ENCODE measurements around the gene GCLC.

GCLC gene

GRCh38 chr6:53547811-53548496 lies 3.1 kb upstream of the GCLC start:
- peak overlapping the region; percentile 78 for H2AFZ ChIP-seq
- H3K4me3 ChIP-seq (ENCODE audit: low read depth, low read length): peak overlapping the region; percentile 72
- peak overlapping the region; percentile 90 for H3K4me2 ChIP-seq (ENCODE audit: low read length)
- TF ChIP-seq CTCF (IDR thresholded peaks at IDR 0.05): no peak
- H3K27ac ChIP-seq: peak overlapping the region; percentile 67
- H3K36me3 ChIP-seq (ENCODE audit: control insufficient read depth, insufficient read depth, low read length): no peaks in the 10 kb centered on the region
- H3K27me3 ChIP-seq (ENCODE audit: control insufficient read depth, insufficient read depth, low read length): no peaks in the 10 kb centered on the region
- no peaks in the 10 kb centered on the region for H3K79me2 ChIP-seq
- peaks cover 9% of the 10 kb centered on the region for H3K4me1 ChIP-seq
- H3K9ac ChIP-seq: no peak overlapping the region
- no peaks in the 10 kb centered on the region for H3K9me3 ChIP-seq (ENCODE audit: control insufficient read depth, low read length)

- Histone ChIP-seq H3K9ac (no peak overlapping the region), H3K27ac (peak overlapping the region; percentile 67), H3K36me3 (ENCODE audit: control insufficient read depth, insufficient read depth, low read length) (no peaks in the 10 kb centered on the region), H3K4me3 (ENCODE audit: low read depth, low read length) (peak overlapping the region; percentile 72), H3K4me1 (peaks cover 10% of the 10 kb centered on the region), H3K79me2 (no peaks in the 10 kb centered on the region), H3K27me3 (ENCODE audit: control insufficient read depth, insufficient read depth, low read length) (no peaks in the 10 kb centered on the region), H2AFZ (peak overlapping the region; percentile 78), H3K9me3 (ENCODE audit: control insufficient read depth, low read length) (no peaks in the 10 kb centered on the region), H3K4me2 (ENCODE audit: low read length) (peak overlapping the region; percentile 84)
- TF ChIP-seq CTCF (IDR thresholded peaks at IDR 0.05): no peak
Observed at GRCh38 chr6:53547166-53547810, 2.4 kb upstream of the GCLC start.

GRCh38 chr6:53546281-53546680 lies 1.4 kb upstream of the GCLC start:
- Histone ChIP-seq H3K9ac (no peak overlapping the region), H3K4me2 (ENCODE audit: low read length) (no peak overlapping the region), H3K36me3 (ENCODE audit: control insufficient read depth, insufficient read depth, low read length) (no peaks in the 10 kb centered on the region), H3K4me1 (peaks cover 10% of the 10 kb centered on the region), H3K9me3 (ENCODE audit: control insufficient read depth, low read length) (no peaks in the 10 kb centered on the region), H2AFZ (no peak overlapping the region), H3K4me3 (ENCODE audit: low read depth, low read length) (no peak overlapping the region), H3K27ac (no peak overlapping the region), H3K79me2 (peaks cover 5% of the 10 kb centered on the region), H3K27me3 (ENCODE audit: control insufficient read depth, insufficient read depth, low read length) (no peaks in the 10 kb centered on the region)
- TF ChIP-seq CTCF (IDR thresholded peaks at IDR 0.05): no peak

- Histone ChIP-seq H3K27me3 (ENCODE audit: control insufficient read depth, insufficient read depth, low read length) (no peaks in the 10 kb centered on the region), H3K36me3 (ENCODE audit: control insufficient read depth, insufficient read depth, low read length) (no peaks in the 10 kb centered on the region), H2AFZ (peak overlapping the region; percentile 80), H3K9ac (no peak overlapping the region), H3K9me3 (ENCODE audit: control insufficient read depth, low read length) (no peaks in the 10 kb centered on the region), H3K79me2 (peaks cover 5% of the 10 kb centered on the region), H3K4me1 (peaks cover 10% of the 10 kb centered on the region), H3K4me2 (ENCODE audit: low read length) (peak overlapping the region; percentile 69), H3K4me3 (ENCODE audit: low read depth, low read length) (peak overlapping the region; percentile 61), H3K27ac (peak overlapping the region; percentile 71)
- TF ChIP-seq CTCF (IDR thresholded peaks at IDR 0.05): no peak
Observed at GRCh38 chr6:53544217-53544469, 758 bp downstream of the GCLC start.
